HFF-Myc (cell line): ENCODE measurements around the gene ANGPTL4.

Experiments
- DNase-seq: peaks from one replicate; pipeline ENCODE4 v3.0.0-alpha.2; 2011; ENCODE audit warnings: low read depth; ENCODE audit errors: extremely low read depth
- H3K4me3 ChIP-seq: replicated peaks from 2 replicates; pipeline ENCODE4 v1.5.1; 2011; ENCODE audit warnings: low read depth, mild to moderate bottlenecking, control low read depth, low read length
- CTCF ChIP-seq: IDR thresholded peaks from 2 replicates; pipeline ENCODE4 v1.5.1; 2012; ENCODE audit warnings: mild to moderate bottlenecking, low read depth, low read length, control low read depth; ENCODE audit errors: missing control alignments

Gene ANGPTL4

GRCh38 chr19:8321067-8321985 lies 42.6 kb upstream of the ANGPTL4 start, which contains the start of the genes NDUFA7 and RPS28:
TSS of gene NDUFA7 (minus strand) at chr19:8321375. CDS start at chr19:8321358, 17 bp downstream.
TSS of gene RPS28 (plus strand) at chr19:8321496. CDS start at chr19:8321531, 35 bp downstream.
- peak; percentile 93 for DNase-seq
- no peak for TF ChIP-seq CTCF
- peak within 1 kb of the TSS; percentile 97 for H3K4me3 ChIP-seq

- no peak for TF ChIP-seq CTCF
- DNase-seq: no peak
These were observed 41.8 kb upstream of the ANGPTL4 start for GRCh38 chr19:8321986-8322637.

GRCh38 chr19:8322638-8322997 lies 41.3 kb upstream of the ANGPTL4 start:
- no peak for DNase-seq
- H3K4me3 ChIP-seq: peak overlapping the region; percentile 97
- no peak for TF ChIP-seq CTCF

More at GRCh38 chr19:8321986-8322637, 41.8 kb upstream of the ANGPTL4 start:
- H3K4me3 ChIP-seq: peak overlapping the region; percentile 97

GRCh38 chr19:8323781-8324185 lies 40.2 kb upstream of the ANGPTL4 start:
- DNase-seq: no peak
- no peak for TF ChIP-seq CTCF
- peak overlapping the region; percentile 97 for H3K4me3 ChIP-seq

GRCh38 chr19:8324186-8325050 lies 39.5 kb upstream of the ANGPTL4 start:
- TF ChIP-seq CTCF: no peak
- no peak for DNase-seq
- no peak overlapping the region for H3K4me3 ChIP-seq

GRCh38 chr19:8325454-8325853 lies 38.5 kb upstream of the ANGPTL4 start:
- no peak for DNase-seq
- no peak for TF ChIP-seq CTCF
- H3K4me3 ChIP-seq: no peak overlapping the region
